Calu3 (cell line): ENCODE measurements around the gene DNAH7. TPM values are rescaled to one million over a fixed set of nuclear protein-coding genes. Genes with fewer than 3 reads are reported as not detected.

Experiments
- BruUV-seq: library from RNA; stranded (reverse); fragments of 400-500 nt; replicated peaks from 2 replicates; lab custom pipeline; 2021; lab: Mats Ljungman, UMichigan
- CTCF ChIA-PET: fragments of 300-600 bp; sonication (Branson Sonifier 250); formaldehyde crosslinking; loops from one replicate; lab custom pipeline; 2022; ENCODE audit warnings: antibody characterized with exemption; lab: Charles Lee
- DNase-seq: peaks from one replicate; pipeline ENCODE4 v3.0.0; 2022
- H3K27ac Mint-ChIP-seq: one replicate; pipeline ENCODE4 v1.8.0; 2022; ENCODE audit warnings: mixed read lengths; ENCODE audit not compliant: unreplicated experiment
- H3K27me3 Mint-ChIP-seq: one replicate; pipeline ENCODE4 v1.8.0; 2022; ENCODE audit warnings: mixed read lengths; ENCODE audit not compliant: unreplicated experiment
- H3K36me3 Mint-ChIP-seq: one replicate; pipeline ENCODE4 v1.8.0; 2022; ENCODE audit warnings: mild to moderate bottlenecking, moderate library complexity, mixed read lengths; ENCODE audit not compliant: insufficient read depth, unreplicated experiment
- H3K4me1 Mint-ChIP-seq: one replicate; pipeline ENCODE4 v1.8.0; 2022; ENCODE audit warnings: mild to moderate bottlenecking, low read depth, mixed read lengths; ENCODE audit not compliant: unreplicated experiment
- H3K4me3 Mint-ChIP-seq: one replicate; pipeline ENCODE4 v1.8.0; 2022; ENCODE audit warnings: mild to moderate bottlenecking, low read depth, moderate library complexity, mixed read lengths; ENCODE audit not compliant: unreplicated experiment
- H3K9me3 Mint-ChIP-seq: one replicate; pipeline ENCODE4 v1.8.0; 2022; ENCODE audit warnings: low read depth, mixed read lengths; ENCODE audit not compliant: unreplicated experiment
- intact Hi-C: fragments of 100-400 bp; cut with micrococcal nuclease; formaldehyde crosslinking; loops from one replicate; pipeline ENCODE4 v1.10.0; 2022; ENCODE audit not compliant: unreplicated experiment
- total RNA-seq: library from RNA; stranded (reverse); gene quantifications from 2 replicates; pipeline ENCODE4 v1.2.3, GENCODE V29; 2022
- TF ChIP-seq, protein P1 (sequence below): fragments of 200-600 bp; IDR thresholded peaks from one replicate; pipeline ENCODE4 v1.8.0; 2022; ENCODE audit warnings: antibody characterized with exemption; ENCODE audit not compliant: unreplicated experiment

The DNAH7 gene
- total RNA-seq, 1 experiment from 2014 or later, result 2.5 TPM

- TF ChIP-seq, protein P1, sequence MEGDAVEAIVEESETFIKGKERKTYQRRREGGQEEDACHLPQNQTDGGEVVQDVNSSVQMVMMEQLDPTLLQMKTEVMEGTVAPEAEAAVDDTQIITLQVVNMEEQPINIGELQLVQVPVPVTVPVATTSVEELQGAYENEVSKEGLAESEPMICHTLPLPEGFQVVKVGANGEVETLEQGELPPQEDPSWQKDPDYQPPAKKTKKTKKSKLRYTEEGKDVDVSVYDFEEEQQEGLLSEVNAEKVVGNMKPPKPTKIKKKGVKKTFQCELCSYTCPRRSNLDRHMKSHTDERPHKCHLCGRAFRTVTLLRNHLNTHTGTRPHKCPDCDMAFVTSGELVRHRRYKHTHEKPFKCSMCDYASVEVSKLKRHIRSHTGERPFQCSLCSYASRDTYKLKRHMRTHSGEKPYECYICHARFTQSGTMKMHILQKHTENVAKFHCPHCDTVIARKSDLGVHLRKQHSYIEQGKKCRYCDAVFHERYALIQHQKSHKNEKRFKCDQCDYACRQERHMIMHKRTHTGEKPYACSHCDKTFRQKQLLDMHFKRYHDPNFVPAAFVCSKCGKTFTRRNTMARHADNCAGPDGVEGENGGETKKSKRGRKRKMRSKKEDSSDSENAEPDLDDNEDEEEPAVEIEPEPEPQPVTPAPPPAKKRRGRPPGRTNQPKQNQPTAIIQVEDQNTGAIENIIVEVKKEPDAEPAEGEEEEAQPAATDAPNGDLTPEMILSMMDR, result no peak
- Mint-ChIP-seq H3K4me3 (no peak overlapping the region), H3K27ac (no peak overlapping the region), H3K4me1 (no peaks in the 10 kb centered on the region), H3K27me3 (no peaks in the 10 kb centered on the region), H3K9me3 (no peaks in the 10 kb centered on the region), H3K36me3 (no peaks in the 10 kb centered on the region)
- BruUV-seq, result no TSS peak
- CTCF ChIA-PET, result no interaction called here
- peak; percentile 6 for DNase-seq
- intact Hi-C loops, result no loop called here
Measured at GRCh38 chr2:195779491-195779890, 289.1 kb downstream of the DNAH7 start.

DNA sequence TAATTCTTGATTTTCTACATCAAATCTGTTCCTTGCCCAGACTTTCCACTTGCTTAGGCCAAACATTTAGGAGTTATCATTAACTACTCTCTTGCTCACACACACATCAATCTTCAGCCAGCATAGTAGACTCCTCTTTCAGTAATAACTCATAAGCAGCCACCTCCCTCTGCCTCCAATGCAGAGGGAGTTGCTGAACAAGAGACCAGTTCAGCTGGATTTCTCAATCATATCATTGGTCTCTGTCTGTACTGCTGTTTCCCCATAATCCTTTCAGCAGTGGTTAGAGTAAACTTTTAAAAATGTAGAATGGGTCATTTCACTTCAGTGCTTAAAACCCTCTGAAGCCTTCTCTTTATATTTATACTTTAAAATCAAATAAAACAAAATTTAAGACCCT is 298.7 kb downstream of the DNAH7 start:
- intact Hi-C loops, result no loop called here
- no peak for DNase-seq
- Mint-ChIP-seq H3K36me3 (no peaks in the 10 kb centered on the region), H3K27ac (no peak overlapping the region), H3K4me3 (no peak overlapping the region), H3K4me1 (no peaks in the 10 kb centered on the region), H3K27me3 (no peaks in the 10 kb centered on the region), H3K9me3 (no peaks in the 10 kb centered on the region)
- TF ChIP-seq, protein P1, result no peak
- CTCF ChIA-PET, result no interaction called here
- BruUV-seq, result no TSS peak

GRCh38 chr2:195768431-195768830 is 300.2 kb downstream of the DNAH7 start:
- TF ChIP-seq, protein P1, result no peak
- Mint-ChIP-seq H3K27me3 (no peaks in the 10 kb centered on the region), H3K4me3 (no peak overlapping the region), H3K27ac (no peak overlapping the region), H3K9me3 (no peaks in the 10 kb centered on the region), H3K4me1 (no peaks in the 10 kb centered on the region), H3K36me3 (no peaks in the 10 kb centered on the region)
- intact Hi-C loops, result no loop called here
- BruUV-seq, result no TSS peak
- CTCF ChIA-PET, result no interaction called here
- no peak for DNase-seq

- no TSS peak for BruUV-seq
- CTCF ChIA-PET, result no interaction called here
- DNase-seq, result no peak
- H3K4me3 Mint-ChIP-seq, result no peak overlapping the region
- no peaks in the 10 kb centered on the region for H3K9me3 Mint-ChIP-seq
- TF ChIP-seq, protein P1, result no peak
- H3K36me3 Mint-ChIP-seq, result no peaks in the 10 kb centered on the region
- no peaks in the 10 kb centered on the region for H3K4me1 Mint-ChIP-seq
- no peaks in the 10 kb centered on the region for H3K27me3 Mint-ChIP-seq
- intact Hi-C loops, result no loop called here
- H3K27ac Mint-ChIP-seq, result no peak overlapping the region
Measured at GRCh38 chr2:195766691-195767090, 301.9 kb downstream of the DNAH7 start.
